T-helper 17 cell (primary cell): Measurements from ENCODE around the gene ERGIC1. TPM values are rescaled to one million over a fixed set of nuclear protein-coding genes. Genes with fewer than 3 reads are reported as not detected.

ENCODE experiments used
- ATAC-seq: fragments of 150-1000 bp; cut with Tn5 transposase; 2 replicates; pipeline ENCODE4 v1.10.0; 2021; ENCODE audit warnings: mild to moderate bottlenecking, moderate library complexity
- DNase-seq, 3 donors: peaks; one replicate each; pipeline versions ENCODE4 v3.0.0 to v3.0.0-alpha.2; 2020 to 2021
- H3K9me3 ChIP-seq: one replicate; pipeline ENCODE4 v1.7.0; 2013; ENCODE audit warnings: low read length, mild to moderate bottlenecking; ENCODE audit not compliant: control insufficient read depth, poor library complexity, severe bottlenecking
- H3K27ac Mint-ChIP-seq: one replicate; pipeline ENCODE4 v1.8.0; 2022; ENCODE audit warnings: mild to moderate bottlenecking, moderate library complexity, mixed read lengths
- H3K27me3 Mint-ChIP-seq: one replicate; pipeline ENCODE4 v1.8.0; 2022; ENCODE audit warnings: mixed read lengths
- H3K36me3 Mint-ChIP-seq: one replicate; pipeline ENCODE4 v1.8.0; 2022; ENCODE audit warnings: low read depth, mixed read lengths
- H3K4me1 Mint-ChIP-seq: one replicate; pipeline ENCODE4 v1.8.0; 2022; ENCODE audit warnings: mild to moderate bottlenecking, mixed read lengths
- H3K4me3 Mint-ChIP-seq: one replicate; pipeline ENCODE4 v1.8.0; 2022; ENCODE audit warnings: mild to moderate bottlenecking, moderate library complexity, mixed read lengths
- total RNA-seq, 4 donors: library from RNA in 2 of 4; stranded (reverse) in 2 of 4; gene quantifications; one replicate each; pipeline ENCODE4 v1.2.3 and lab custom pipeline; 2022 to 2026

ERGIC1 gene
- total RNA-seq, 2 donors from 2014 or later, result 50.1 to 53.1 TPM

DNA sequence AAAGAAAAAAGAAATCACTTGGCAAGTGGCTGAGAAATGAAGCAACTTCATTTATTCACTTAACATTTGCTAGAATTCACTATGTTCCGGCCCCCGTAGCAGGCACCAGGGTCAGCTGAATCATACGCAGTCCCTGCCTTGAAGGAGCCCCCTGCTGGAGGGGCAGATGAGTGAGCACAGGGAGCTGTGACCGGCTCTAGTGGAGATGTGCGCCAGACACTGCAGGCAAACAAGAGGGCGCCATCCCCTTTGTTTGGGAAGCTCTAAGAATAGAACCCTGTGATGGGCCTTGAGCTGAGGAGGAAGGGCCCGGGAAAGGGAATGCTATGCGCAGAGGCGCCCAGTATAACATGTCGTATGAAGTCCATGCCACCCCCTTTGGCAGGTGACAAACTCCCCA lies 105.0 kb downstream of the ERGIC1 start:
- Mint-ChIP-seq H3K27ac (no peak overlapping the region), H3K36me3 (no peaks in the 10 kb centered on the region), H3K27me3 (no peaks in the 10 kb centered on the region), H3K4me3 (no peak overlapping the region), H3K4me1 (no peaks in the 10 kb centered on the region)
- no peak for DNase-seq
- no peak for ATAC-seq
- H3K9me3 ChIP-seq, result no peaks in the 10 kb centered on the region

DNA sequence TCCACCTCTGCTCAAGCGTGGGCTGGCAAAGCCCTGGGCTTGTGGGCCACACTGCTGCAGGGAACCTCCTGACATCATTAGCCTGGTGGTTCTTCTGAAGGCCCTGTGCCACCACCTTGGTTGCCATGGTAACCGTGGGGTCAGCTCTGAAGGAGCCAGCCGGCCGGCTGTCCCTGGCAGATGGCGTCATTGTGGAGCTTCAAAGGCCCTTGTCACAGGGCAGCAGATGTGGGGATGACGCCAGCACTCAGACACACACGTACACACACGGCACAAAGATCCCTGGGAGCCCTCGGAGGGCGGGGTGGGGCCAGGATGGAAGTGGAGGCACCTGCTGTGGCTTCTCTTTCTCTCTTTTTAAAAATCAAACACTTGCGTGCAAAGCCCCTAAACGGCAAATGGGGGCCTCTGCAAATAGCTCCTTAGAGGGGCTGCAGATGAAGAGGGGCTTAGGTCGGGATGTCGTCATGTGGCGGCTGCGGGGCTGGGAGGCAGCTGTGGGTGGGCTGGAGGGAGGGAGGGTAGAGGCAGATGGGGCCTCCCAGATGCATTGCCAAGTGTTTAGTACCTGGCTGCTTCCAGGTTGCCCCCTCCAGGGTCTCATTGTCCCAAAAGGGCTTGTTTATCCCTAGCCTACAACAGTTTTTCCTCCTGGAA lies 105.7 kb downstream of the ERGIC1 start:
- H3K9me3 ChIP-seq, result no peaks in the 10 kb centered on the region
- ATAC-seq, result no peak

DNA sequence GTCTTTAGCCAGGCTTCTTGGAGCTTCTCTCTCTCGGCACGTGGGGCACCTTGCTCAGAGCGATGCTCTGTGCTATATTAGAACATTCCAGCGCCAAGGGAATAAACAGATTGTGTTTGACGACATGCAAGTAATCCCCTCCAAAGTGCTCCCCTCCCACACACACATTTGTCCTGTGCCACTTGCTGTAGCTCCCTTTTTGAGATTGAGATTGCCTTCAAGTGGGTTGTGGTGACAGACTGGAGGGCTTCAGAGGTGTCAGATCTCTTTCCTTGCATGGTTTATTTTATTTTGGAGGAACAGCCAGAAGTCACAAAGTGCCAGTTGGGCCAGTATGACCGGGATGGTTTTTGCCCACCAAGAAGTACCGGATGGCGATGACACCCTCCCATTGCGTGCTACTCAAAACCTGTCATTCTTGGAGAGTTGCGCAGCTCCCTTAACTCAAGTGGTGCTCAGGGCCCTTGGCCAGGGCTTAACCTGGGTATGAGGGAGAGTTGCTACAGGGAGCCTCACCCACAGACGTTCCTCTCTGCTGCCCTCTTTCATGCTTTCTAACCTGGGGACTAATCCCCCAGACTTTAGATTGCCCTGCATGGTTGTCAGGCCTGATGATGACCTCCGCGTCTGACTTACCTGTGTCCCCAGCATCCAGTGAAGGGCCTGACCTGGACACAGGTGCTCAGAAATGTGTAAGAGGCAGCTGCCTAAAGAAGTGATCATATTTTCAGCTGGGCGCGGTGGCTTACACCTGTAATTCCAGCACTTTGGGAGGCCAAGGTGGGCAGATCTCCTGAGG lies 106.4 kb downstream of the ERGIC1 start:
- ATAC-seq, result no peak
- Mint-ChIP-seq H3K27me3 (no peaks in the 10 kb centered on the region), H3K27ac (peak overlapping the region; percentile 61)

More for the DNA sequence above, 105.7 kb downstream of the ERGIC1 start:
- H3K36me3 Mint-ChIP-seq, result no peaks in the 10 kb centered on the region
- no peak overlapping the region for H3K27ac Mint-ChIP-seq
- H3K4me1 Mint-ChIP-seq, result peaks cover under 1% of the 10 kb centered on the region
- no peak for DNase-seq
- H3K4me3 Mint-ChIP-seq, result no peak overlapping the region
- no peaks in the 10 kb centered on the region for H3K27me3 Mint-ChIP-seq

GRCh38 chr5:172941067-172941516 lies 107.0 kb downstream of the ERGIC1 start:
- no peak for DNase-seq
- no peak for ATAC-seq
- no peaks in the 10 kb centered on the region for H3K9me3 ChIP-seq
- Mint-ChIP-seq H3K4me3 (no peak overlapping the region), H3K36me3 (no peaks in the 10 kb centered on the region), H3K27me3 (no peaks in the 10 kb centered on the region), H3K27ac (peak overlapping the region; percentile 61), H3K4me1 (peaks cover 4% of the 10 kb centered on the region)

More for the DNA sequence above, 106.4 kb downstream of the ERGIC1 start:
- Mint-ChIP-seq H3K4me3 (no peak overlapping the region), H3K36me3 (no peaks in the 10 kb centered on the region), H3K4me1 (peaks cover 4% of the 10 kb centered on the region)
- DNase-seq, result no peak
- no peaks in the 10 kb centered on the region for H3K9me3 ChIP-seq

GRCh38 chr5:172942556-172942955 lies 108.5 kb downstream of the ERGIC1 start:
- no peak overlapping the region for H3K4me3 Mint-ChIP-seq
- ATAC-seq (no peak), DNase-seq (no peak)
- peaks cover 4% of the 10 kb centered on the region for H3K4me1 Mint-ChIP-seq
- no peaks in the 10 kb centered on the region for H3K27me3 Mint-ChIP-seq
- H3K36me3 Mint-ChIP-seq, result no peaks in the 10 kb centered on the region
- no peaks in the 10 kb centered on the region for H3K9me3 ChIP-seq
- H3K27ac Mint-ChIP-seq, result no peak overlapping the region

- no peaks in the 10 kb centered on the region for H3K27me3 Mint-ChIP-seq
- peaks cover 9% of the 10 kb centered on the region for H3K4me1 Mint-ChIP-seq
- no peak for ATAC-seq
- DNase-seq, result no peak
- no peaks in the 10 kb centered on the region for H3K36me3 Mint-ChIP-seq
- H3K27ac Mint-ChIP-seq, result no peak overlapping the region
- H3K4me3 Mint-ChIP-seq, result no peak overlapping the region
- no peaks in the 10 kb centered on the region for H3K9me3 ChIP-seq
Measured at GRCh38 chr5:172943283-172943841, 109.3 kb downstream of the ERGIC1 start.

DNA sequence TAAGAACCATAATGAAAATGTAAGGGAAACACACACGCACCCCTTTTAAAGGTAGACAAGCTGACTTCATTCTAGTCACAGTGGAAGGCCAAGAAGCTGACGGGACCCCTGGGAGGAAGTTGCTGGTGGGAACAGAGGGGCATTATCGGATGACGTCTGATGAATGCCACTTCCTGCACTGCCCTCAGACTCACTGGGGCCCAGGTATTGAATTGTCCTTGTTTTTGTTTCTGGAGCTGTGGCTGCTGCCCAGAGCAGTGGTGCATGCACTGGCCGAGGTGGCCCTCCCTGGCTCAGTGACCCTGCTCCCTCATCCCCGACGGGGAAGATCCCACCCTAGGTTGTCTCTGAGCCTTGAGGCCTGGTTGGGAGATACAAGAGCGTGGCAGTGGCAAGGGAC lies 109.9 kb downstream of the ERGIC1 start:
- no peaks in the 10 kb centered on the region for H3K9me3 ChIP-seq
- H3K4me3 Mint-ChIP-seq, result no peak overlapping the region
- H3K36me3 Mint-ChIP-seq, result no peaks in the 10 kb centered on the region
- peaks cover 10% of the 10 kb centered on the region for H3K4me1 Mint-ChIP-seq
- H3K27ac Mint-ChIP-seq, result no peak overlapping the region
- DNase-seq, result no peak
- no peak for ATAC-seq
- no peaks in the 10 kb centered on the region for H3K27me3 Mint-ChIP-seq

DNA sequence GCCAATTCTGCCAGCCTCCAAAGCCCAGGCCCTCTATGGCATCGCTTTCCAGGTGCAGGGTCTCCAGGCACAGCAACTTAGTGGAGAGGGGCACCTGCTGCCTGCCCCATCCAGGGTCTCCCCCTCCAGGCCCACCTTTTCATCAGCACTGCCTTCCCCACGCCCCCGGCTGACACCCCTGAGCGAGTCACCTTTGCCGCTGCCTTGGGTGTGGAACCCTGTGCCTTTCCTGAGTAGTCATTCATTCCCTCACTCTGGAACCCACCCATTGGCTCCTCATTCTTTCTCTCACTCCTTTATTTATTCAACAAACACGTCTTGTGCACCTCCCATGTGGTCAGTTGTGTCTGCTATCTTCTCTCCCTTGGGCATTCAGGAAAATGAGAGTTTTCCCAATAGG lies 110.7 kb downstream of the ERGIC1 start:
- DNase-seq, result no peak
- no peaks in the 10 kb centered on the region for H3K27me3 Mint-ChIP-seq
- H3K4me1 Mint-ChIP-seq, result peaks cover 10% of the 10 kb centered on the region
- H3K9me3 ChIP-seq, result no peaks in the 10 kb centered on the region
- H3K4me3 Mint-ChIP-seq, result no peak overlapping the region
- no peaks in the 10 kb centered on the region for H3K36me3 Mint-ChIP-seq
- no peak for ATAC-seq
- peak overlapping the region; percentile 21 for H3K27ac Mint-ChIP-seq

DNA sequence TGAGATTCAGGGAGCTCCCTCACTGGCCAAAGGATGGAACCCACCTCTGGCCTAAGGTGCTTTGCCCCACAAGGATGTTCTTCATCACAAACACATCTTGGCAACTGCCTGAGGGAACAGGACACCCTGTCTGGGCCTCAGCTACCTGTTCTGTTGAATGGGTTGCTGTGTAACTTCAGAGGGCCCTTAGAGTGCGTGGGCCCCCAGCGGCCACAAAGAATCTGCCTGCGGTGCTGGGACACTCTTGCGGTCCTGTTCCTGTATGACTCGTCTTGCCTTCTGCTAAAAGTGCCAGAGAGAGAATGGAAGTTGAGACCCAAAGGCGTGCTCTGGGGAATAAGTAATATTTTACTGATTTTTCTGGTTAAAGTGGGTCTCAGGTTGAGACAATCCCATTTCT lies 111.1 kb downstream of the ERGIC1 start:
- Mint-ChIP-seq H3K27ac (no peak overlapping the region), H3K4me1 (peaks cover 10% of the 10 kb centered on the region), H3K36me3 (no peaks in the 10 kb centered on the region), H3K4me3 (no peak overlapping the region), H3K27me3 (no peaks in the 10 kb centered on the region)
- no peak for ATAC-seq
- no peaks in the 10 kb centered on the region for H3K9me3 ChIP-seq
- no peak for DNase-seq

DNA sequence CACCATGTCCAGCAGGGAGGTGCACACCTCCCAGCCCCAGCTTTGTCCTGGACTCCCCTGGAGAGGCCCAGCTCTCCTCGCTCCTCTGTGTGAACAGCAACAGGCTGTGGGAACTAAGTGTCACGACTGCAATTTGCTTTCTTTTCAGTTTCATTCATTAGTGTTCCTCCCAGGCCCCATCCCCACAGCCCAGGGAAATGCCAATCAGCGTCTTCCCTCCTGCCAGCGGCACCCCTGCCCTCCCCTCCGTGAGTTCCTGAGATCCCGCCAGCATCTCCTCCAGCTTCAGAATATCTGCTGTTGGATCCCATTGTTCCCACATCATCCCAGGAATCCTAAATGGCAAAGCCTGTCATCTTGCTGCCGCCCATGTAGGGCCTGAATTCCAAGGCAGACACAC lies 112.1 kb downstream of the ERGIC1 start:
- no peaks in the 10 kb centered on the region for H3K27me3 Mint-ChIP-seq
- H3K36me3 Mint-ChIP-seq, result no peaks in the 10 kb centered on the region
- peaks cover 10% of the 10 kb centered on the region for H3K4me1 Mint-ChIP-seq
- ATAC-seq (no peak), DNase-seq (no peak)
- no peak overlapping the region for H3K4me3 Mint-ChIP-seq
- H3K9me3 ChIP-seq, result no peaks in the 10 kb centered on the region
- H3K27ac Mint-ChIP-seq, result no peak overlapping the region

DNA sequence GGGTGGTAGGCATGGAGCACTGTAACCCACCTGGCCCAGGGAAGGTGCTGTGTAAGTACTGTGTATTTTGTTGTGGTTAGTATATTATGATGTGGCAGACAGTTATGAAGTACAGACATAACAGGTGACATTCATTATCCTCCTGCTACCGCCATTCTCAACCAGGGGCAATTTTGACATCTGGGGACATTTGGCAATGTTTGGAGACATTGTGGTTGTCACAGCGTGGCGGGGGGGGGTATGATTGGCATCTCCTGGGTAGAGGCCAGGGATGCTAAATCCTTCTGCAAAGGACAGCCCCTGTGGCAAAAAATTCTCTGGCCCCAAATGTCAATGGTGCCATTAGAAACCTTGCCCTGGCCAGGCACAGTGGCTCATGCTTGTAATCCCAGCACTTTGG lies 115.4 kb downstream of the ERGIC1 start:
- Mint-ChIP-seq H3K27ac (no peak overlapping the region), H3K4me1 (peaks cover 10% of the 10 kb centered on the region), H3K36me3 (peaks cover 2% of the 10 kb centered on the region), H3K27me3 (no peaks in the 10 kb centered on the region), H3K4me3 (no peak overlapping the region)
- DNase-seq (no peak), ATAC-seq (no peak)
- no peaks in the 10 kb centered on the region for H3K9me3 ChIP-seq

GRCh38 chr5:172950176-172950965 lies 116.3 kb downstream of the ERGIC1 start:
- no peak for DNase-seq
- no peaks in the 10 kb centered on the region for H3K9me3 ChIP-seq
- no peak for ATAC-seq
- H3K36me3 Mint-ChIP-seq, result peaks cover 2% of the 10 kb centered on the region
- H3K27ac Mint-ChIP-seq, result no peak overlapping the region
- no peak overlapping the region for H3K4me3 Mint-ChIP-seq
- no peaks in the 10 kb centered on the region for H3K27me3 Mint-ChIP-seq
- peaks cover 11% of the 10 kb centered on the region for H3K4me1 Mint-ChIP-seq
